Lung (tissue), 12 donors: ENCODE results near the gene ATG2A. TPM values are rescaled to one million over a fixed set of nuclear protein-coding genes. Genes with fewer than 3 reads are reported as not detected.

Experiments
- ATAC-seq: fragments of 200-7000 bp; cut with Tn5 transposase; one replicate; pipeline ENCODE4 v1.9.1; 2020; ENCODE audit warnings: moderate number of reproducible peaks; ENCODE audit not compliant: insufficient read depth, low FRiP score
- DNase-seq, 3 donors: peaks; one replicate each; pipeline ENCODE4 v3.0.0-alpha.2; 2013 to 2017
- H3K27ac ChIP-seq, 2 donors: one replicate each; pipeline ENCODE4 v1.5.1; 2013; ENCODE audit warnings: mild to moderate bottlenecking in 2 of 2, moderate library complexity in 2 of 2, control low read depth in 1 of 2, inconsistent platforms in 1 of 2, low read depth in 1 of 2, low read length in 1 of 2
- H3K27me3 ChIP-seq, 3 donors: one replicate each; pipeline ENCODE4 v1.5.1; 2013; ENCODE audit warnings: low read length in 2 of 3; ENCODE audit not compliant: control insufficient read depth in 3 of 3, insufficient read depth in 3 of 3
- H3K36me3 ChIP-seq, 4 donors: one replicate each; pipeline ENCODE4 v1.5.1; 2013; ENCODE audit warnings: low read length in 4 of 4, mild to moderate bottlenecking in 1 of 4, moderate library complexity in 1 of 4; ENCODE audit not compliant: control insufficient read depth in 4 of 4, insufficient read depth in 4 of 4
- H3K4me1 ChIP-seq, 5 donors: one replicate each; pipeline ENCODE4 v1.5.1; 2013; ENCODE audit warnings: low read length in 5 of 5, mild to moderate bottlenecking in 2 of 5, moderate library complexity in 1 of 5; ENCODE audit not compliant: control insufficient read depth in 5 of 5, insufficient read depth in 5 of 5
- H3K4me3 ChIP-seq: one replicate; pipeline ENCODE4 v1.5.1; 2013; ENCODE audit warnings: mild to moderate bottlenecking, control low read depth, moderate library complexity
- H3K9ac ChIP-seq, 2 donors: one replicate each; pipeline ENCODE4 v1.5.1; 2013; ENCODE audit warnings: low read length in 2 of 2, control low read depth in 1 of 2; ENCODE audit not compliant: insufficient read depth in 1 of 2
- H3K9me3 ChIP-seq, 4 donors: one replicate each; pipeline ENCODE4 v1.5.1; 2013; ENCODE audit warnings: low read length in 3 of 4, mild to moderate bottlenecking in 1 of 4, moderate library complexity in 1 of 4; ENCODE audit not compliant: control insufficient read depth in 4 of 4, insufficient read depth in 3 of 4
- CTCF ChIP-seq: IDR thresholded peaks from 2 replicates; pipeline ENCODE4 v1.5.1; 2012; ENCODE audit warnings: mild to moderate bottlenecking; ENCODE audit errors: control extremely low read depth, extremely low read depth
- WGBS, 2 donors: extraction: QIAGEN DNeasy Blood & Tissue Kit; methylation state at CpG; one replicate each; pipeline ENCODE4 v1.1.7; 2013; 5-methylcytosine and 5-hydroxymethylcytosine counted together
- polyA plus RNA-seq, 2 donors: library from polyadenylated mRNA; stranded (reverse); fragments of 200-250 nt; gene quantifications; one replicate each; pipeline ENCODE4 v1.2.1, GENCODE V29; 2013
- total RNA-seq, 2 donors: library from RNA; depleted of rRNA in 1 of 2; stranded (reverse); fragments of >200 nt in 1 of 2; gene quantifications; one replicate each; pipeline ENCODE4 v1.2.1, GENCODE V29; 2014 to 2021
- donor health status: control.
- donor health status: control.
- donor health status: Bipolar disorder and iron deficiency.
- donor health status: healthy.
- donor health status: DM: yes; HTN: yes; CAD: no.

Gene ATG2A
- total and polyA plus RNA-seq, 4 donors = 17.4 to 32.5 (median 21.0) TPM

- DNase-seq (no peak), ATAC-seq (no peak)
- Histone ChIP-seq H3K27me3 (no peaks in the 10 kb centered on the region), H3K9me3 (no peaks in the 10 kb centered on the region), H3K36me3 (peaks cover 6 to 29% (median 12%) of the 10 kb centered on the region in 4 donors), H3K4me3 (no peak overlapping the region), H3K9ac (no peak overlapping the region), H3K27ac (no peak overlapping the region), H3K4me1 (peaks cover 0 to 17% (median 4%) of the 10 kb centered on the region in 5 donors)
- no peak for TF ChIP-seq CTCF
- WGBS, 2 donors = 65 to 70% methylated on average over 22 of the region's 22 CpGs
Measured at GRCh38 chr11:64926689-64927088, 9.7 kb upstream of the ATG2A start.

GRCh38 chr11:64925536-64926436 is 8.8 kb upstream of the ATG2A start:
- Histone ChIP-seq H3K27me3 (no peaks in the 10 kb centered on the region), H3K9ac (peak overlapping the region in 1 of 2 donors; percentile 81), H3K27ac (no peak overlapping the region), H3K4me3 (peak overlapping the region; percentile 88), H3K4me1 (peaks cover 0 to 17% (median 4%) of the 10 kb centered on the region in 5 donors), H3K9me3 (no peaks in the 10 kb centered on the region), H3K36me3 (peaks cover under 1 to 22% (median 8%) of the 10 kb centered on the region in 4 donors)
- 65 to 80% methylated on average over 20 to 24 of the region's 24 CpGs for WGBS, 2 donors
- DNase-seq (no peak), ATAC-seq (no peak)
- TF ChIP-seq CTCF = no peak

- ATAC-seq = peak; percentile 2
- peak; percentile 13 to 43 (median 37) for DNase-seq
- WGBS, 2 donors = 1 to 3% methylated on average over 24 of the region's 24 CpGs
Measured at GRCh38 chr11:64924910-64925284, 7.9 kb upstream of the ATG2A start.

More at GRCh38 chr11:64924910-64925284, 7.9 kb upstream of the ATG2A start:
- H3K27me3 ChIP-seq = no peaks in the 10 kb centered on the region
- peaks cover 0 to 17% (median 4%) of the 10 kb centered on the region in 5 donors for H3K4me1 ChIP-seq
- no peaks in the 10 kb centered on the region for H3K9me3 ChIP-seq
- H3K27ac ChIP-seq = peak overlapping the region; percentile 93 to 97
- H3K4me3 ChIP-seq = peak overlapping the region; percentile 88
- peaks cover 0 to 16% (median 7%) of the 10 kb centered on the region in 4 donors for H3K36me3 ChIP-seq
- peak overlapping the region; percentile 63 to 81 for H3K9ac ChIP-seq
- TF ChIP-seq CTCF = no peak
